HCT116 (cell line): ENCODE results near the gene TNF. TPM values are rescaled to one million over a fixed set of nuclear protein-coding genes. Genes with fewer than 3 reads are reported as not detected.

Experiments
- ATAC-seq: fragments of 200-7000 bp; cut with Tn5 transposase; 2 replicates; pipeline ENCODE4 v1.9.1; 2020; ENCODE audit warnings: mild to moderate bottlenecking, moderate library complexity
- BruUV-seq: library from RNA; stranded (reverse); fragments of 400-500 nt; replicated peaks from 2 replicates; lab custom pipeline; 2021; lab: Mats Ljungman, UMichigan
- CTCF ChIA-PET: fragments of 300-600 bp; sonication (Branson Sonifier 250); formaldehyde crosslinking; loops from one replicate; lab custom pipeline; 2021; ENCODE audit warnings: antibody characterized with exemption; lab: Charles Lee
- POLR2A ChIA-PET: fragments of 300-600, 350-600 bp; sonication (Branson Sonifier 250); formaldehyde crosslinking; loops from one replicate; lab custom pipeline; 2021; ENCODE audit warnings: antibody characterized with exemption; lab: Charles Lee
- RAD21 ChIA-PET, 2 experiments: fragments of 300-600 bp; sonication (Branson Sonifier 250); formaldehyde crosslinking; loops; one replicate each; lab custom pipeline; 2023; ENCODE audit warnings: low total read pairs in 2 of 2; ENCODE audit not compliant: uncharacterized antibody in 2 of 2, unreplicated experiment in 2 of 2, low non-redundant PET in 1 of 2; lab: Charles Lee
- DNase-seq: peaks from one replicate; pipeline ENCODE4 v3.0.0-alpha.2; 2010; ENCODE audit warnings: low read depth, low spot score
- H2AFZ ChIP-seq: fragments of 200-600 bp; shearing (Covaris generic), sonication (generic); 2 replicates; pipeline ENCODE4 v1.6.1; 2017; ENCODE audit warnings: low read depth, mixed run types, mixed read lengths, antibody characterized with exemption, low read length; ENCODE audit not compliant: poor library complexity, severe bottlenecking
- H3K27ac ChIP-seq: 2 replicates; pipeline ENCODE4 v1.5.1; 2012; ENCODE audit warnings: low read depth, low read length
- H3K27me3 ChIP-seq: fragments of 200-600 bp; sonication (generic); 2 replicates; pipeline ENCODE4 v1.6.1; 2016; ENCODE audit warnings: mixed run types, low read length, mixed read lengths; ENCODE audit not compliant: insufficient read depth
- H3K36me3 ChIP-seq, 2 experiments: fragments of 200-500 bp in 1 of 2; fragments of 200-600 bp in 1 of 2; sonication (Bioruptor generic) in 1 of 2; sonication (generic) in 1 of 2; 2 replicates each; pipeline versions ENCODE4 v1.5.1 to v1.6.1; 2014 to 2016; ENCODE audit warnings: low read length in 2 of 2, inconsistent platforms in 1 of 2, mixed read lengths in 1 of 2, mixed run types in 1 of 2; ENCODE audit not compliant: insufficient read depth in 2 of 2, control insufficient read depth in 1 of 2
- H3K4me1 ChIP-seq, 2 experiments: fragments of 200-600 bp in 1 of 2; sonication (generic) in 1 of 2; 2 replicates each; pipeline versions ENCODE4 v1.5.1 to v1.6.1; 2012 to 2017; ENCODE audit warnings: low read length in 2 of 2, inconsistent platforms in 1 of 2, mild to moderate bottlenecking in 1 of 2, mixed read lengths in 1 of 2, mixed run types in 1 of 2, moderate library complexity in 1 of 2; ENCODE audit not compliant: insufficient read depth in 2 of 2, control insufficient read depth in 1 of 2
- H3K4me2 ChIP-seq: fragments of 200-600 bp; sonication (generic); 2 replicates; pipeline ENCODE4 v1.6.1; 2017; ENCODE audit warnings: mixed run types, low read length, mixed read lengths
- H3K4me3 ChIP-seq, 2 experiments: fragments of 200-600 bp in 1 of 2; sonication (generic) in 1 of 2; replicated peaks in 1 of 2; 2 replicates each; pipeline ENCODE4 v1.5.1; 2011 to 2016; ENCODE audit warnings: low read length in 2 of 2, control low read depth in 1 of 2, low read depth in 1 of 2, mild to moderate bottlenecking in 1 of 2, mixed read lengths in 1 of 2, mixed run types in 1 of 2
- H3K79me2 ChIP-seq: fragments of 200-600 bp; sonication (generic); 2 replicates; pipeline ENCODE4 v1.6.1; 2017; ENCODE audit warnings: mild to moderate bottlenecking, mixed run types, low read length, moderate library complexity, mixed read lengths; ENCODE audit not compliant: insufficient read depth
- H3K9ac ChIP-seq: fragments of 200-600 bp; sonication (generic); 2 replicates; pipeline ENCODE4 v1.6.1; 2016; ENCODE audit warnings: low read length, mixed read lengths
- H3K9me2 ChIP-seq: fragments of 200-600 bp; sonication (generic), shearing (Covaris generic); 2 replicates; pipeline ENCODE4 v1.6.1; 2017; ENCODE audit warnings: mixed run types, mild to moderate bottlenecking, moderate library complexity; ENCODE audit not compliant: insufficient read depth
- H3K9me3 ChIP-seq, 2 experiments: fragments of 200-500 bp in 1 of 2; fragments of 200-600 bp in 1 of 2; sonication (Bioruptor generic) in 1 of 2; sonication (generic) in 1 of 2; 2 replicates each; pipeline ENCODE4 v1.6.1; 2014 to 2017; ENCODE audit warnings: low read length in 2 of 2, mixed read lengths in 2 of 2, inconsistent platforms in 1 of 2, low read depth in 1 of 2, mild to moderate bottlenecking in 1 of 2, mixed run types in 1 of 2, moderate library complexity in 1 of 2; ENCODE audit not compliant: control insufficient read depth in 1 of 2, insufficient read depth in 1 of 2
- H4K20me1 ChIP-seq: fragments of 200-600 bp; sonication (generic), shearing (Covaris generic); 2 replicates; pipeline ENCODE4 v1.6.1; 2017; ENCODE audit warnings: mixed run types, mild to moderate bottlenecking, moderate library complexity; ENCODE audit not compliant: insufficient read depth
- CTCF ChIP-seq, 3 experiments: fragments of 200-600 bp in 1 of 3; sonication (generic) in 1 of 3; IDR thresholded peaks in 2 of 3; conservative IDR thresholded peaks in 1 of 3; 2 replicates each; pipeline ENCODE4 v1.5.1; 2012 to 2017; ENCODE audit warnings: low read depth in 2 of 3, low read length in 2 of 3, antibody characterized with exemption in 1 of 3, borderline replicate concordance in 1 of 3, control low read depth in 1 of 3, mild to moderate bottlenecking in 1 of 3, mixed read lengths in 1 of 3, mixed run types in 1 of 3, moderate library complexity in 1 of 3; ENCODE audit not compliant: insufficient read depth in 1 of 3
- JUND ChIP-seq: IDR thresholded peaks from 2 replicates; pipeline ENCODE4 v1.6.1; 2012
- intact Hi-C: fragments of 100-400 bp; cut with micrococcal nuclease; formaldehyde crosslinking; loops from 2 replicates; pipeline ENCODE4 v1.10.0; 2022
- total RNA-seq: library from RNA; stranded (reverse); gene quantifications from one replicate; pipeline ENCODE4 v1.2.1, GENCODE V29; 2021; ENCODE audit not compliant: unreplicated experiment

TNF gene
- total RNA-seq, 1 experiment from 2014 or later: 0.59 TPM

GRCh38 chr6:31574106-31575061 is 981 bp upstream of the TNF start:
- H3K27me3 ChIP-seq: no peaks in the 10 kb centered on the region
- H3K79me2 ChIP-seq: no peaks in the 10 kb centered on the region
- no peak overlapping the region for H3K9ac ChIP-seq
- no peak overlapping the region for H3K4me2 ChIP-seq
- H4K20me1 ChIP-seq: no peaks in the 10 kb centered on the region
- H2AFZ ChIP-seq: no peak overlapping the region
- intact Hi-C loops: no loop called here
- DNase-seq (no peak), ATAC-seq (peak; percentile 49; the same call in 1 of the 2 replicates)
- TF ChIP-seq CTCF (IDR thresholded peaks at IDR 0.05 in 2 of 3, conservative IDR thresholded peaks at IDR 0.05 in 1 of 3; ENCODE audit: borderline replicate concordance in 1 of 3, insufficient read depth in 1 of 3, low read depth in 2 of 3, low read length in 2 of 3) (0 out of 6 replicates have a peak, but pooled peaks of 1 of the 3 experiments have one; percentile 8), JUND (no peak)
- no TSS peak for BruUV-seq
- POLR2A ChIA-PET: no interaction called here
- RAD21 ChIA-PET: interaction anchor here in 1 of 2 experiments (1.0 kb wide), 1 partner anchor 24 kb away, joined by 5 read pairs; no protein-coding TSS in a partner anchor
- no peaks in the 10 kb centered on the region for H3K36me3 ChIP-seq
- no peak overlapping the region for H3K4me3 ChIP-seq
- H3K9me2 ChIP-seq: no peaks in the 10 kb centered on the region
- no peak overlapping the region for H3K27ac ChIP-seq
- CTCF ChIA-PET: interaction anchor here (0.7 kb wide), 1 partner anchor 24 kb away, joined by 3 read pairs; no protein-coding TSS in a partner anchor
- no peaks in the 10 kb centered on the region for H3K9me3 ChIP-seq
- H3K4me1 ChIP-seq: peaks cover 0 to 3% of the 10 kb centered on the region in 2 experiments; a peak in 1 of 4 replicates
